RWPE2 (cell line): ENCODE data around the gene SLC25A21.
A peak's percentile ranks its signal among the peaks of the same experiment; 100 is the strongest.

Source experiments
- ATAC-seq: fragments of 200-7000 bp; cut with Tn5 transposase; 3 replicates; pipeline ENCODE4 v1.9.1; 2021; ENCODE audit warnings: low read depth
- DNase-seq: peaks from one replicate; pipeline ENCODE4 v3.0.0-alpha.2; 2020; ENCODE audit warnings: low spot score
- H3K27ac ChIP-seq: fragments of 450-650 bp; 2 replicates; pipeline ENCODE4 v1.5.1; 2017; ENCODE audit warnings: mild to moderate bottlenecking; ENCODE audit not compliant: poor library complexity, severe bottlenecking
- H3K27me3 ChIP-seq: fragments of 250-450 bp; sonication (Bioruptor Pico); 2 replicates; pipeline ENCODE4 v1.5.1; 2021; ENCODE audit warnings: mild to moderate bottlenecking, moderate library complexity; ENCODE audit not compliant: insufficient read depth, poor library complexity, severe bottlenecking
- H3K36me3 ChIP-seq: fragments of 250-450 bp; sonication (Bioruptor Pico); 2 replicates; pipeline ENCODE4 v1.5.1; 2020; ENCODE audit warnings: low read depth, mild to moderate bottlenecking, moderate library complexity
- H3K4me1 ChIP-seq: fragments of 250-450 bp; sonication (Bioruptor Pico); 2 replicates; pipeline ENCODE4 v1.5.1; 2021; ENCODE audit warnings: mild to moderate bottlenecking, moderate library complexity; ENCODE audit not compliant: insufficient read depth, poor library complexity, severe bottlenecking
- H3K4me3 ChIP-seq: fragments of 250-450 bp; sonication (Bioruptor Pico); 2 replicates; pipeline ENCODE4 v1.5.1; 2021; ENCODE audit warnings: mild to moderate bottlenecking, moderate library complexity; ENCODE audit not compliant: severe bottlenecking
- H3K9me3 ChIP-seq: fragments of 250-450 bp; sonication (Bioruptor Pico); 2 replicates; pipeline ENCODE4 v1.5.1; 2021; ENCODE audit warnings: mild to moderate bottlenecking, moderate library complexity; ENCODE audit not compliant: severe bottlenecking
- TF ChIP-seq, protein P1 (sequence below): fragments of 450-650 bp; IDR thresholded peaks from one replicate; pipeline ENCODE4 v1.5.1; 2017; ENCODE audit warnings: mild to moderate bottlenecking, moderate library complexity; ENCODE audit not compliant: poor library complexity, severe bottlenecking

Gene SLC25A21

DNA sequence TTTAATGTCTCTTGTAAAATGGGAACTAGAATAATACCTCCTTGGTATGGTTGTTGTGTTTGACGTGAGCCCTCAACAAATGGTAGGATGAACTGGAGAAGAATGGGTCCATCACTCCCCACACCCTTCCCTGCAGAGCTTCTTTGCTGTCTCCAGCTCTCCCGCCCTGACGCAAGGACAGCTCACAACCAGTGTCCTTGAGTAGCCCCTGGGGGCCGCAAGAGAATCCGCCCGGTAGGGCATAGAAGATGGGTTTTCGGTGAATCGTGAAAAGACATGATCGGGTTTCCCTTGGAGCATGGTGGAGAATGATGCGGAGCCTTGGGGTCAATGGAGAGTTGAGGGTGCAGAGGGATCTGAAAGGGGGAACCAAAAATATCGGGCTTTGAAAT is 516.8 kb downstream of the SLC25A21 start:
- DNase-seq (no peak), ATAC-seq (no peak)
- Histone ChIP-seq H3K4me3 (no peak overlapping the region), H3K27ac (no peak overlapping the region), H3K36me3 (no peaks in the 10 kb centered on the region), H3K9me3 (no peaks in the 10 kb centered on the region), H3K27me3 (peaks cover 11% of the 10 kb centered on the region), H3K4me1 (no peaks in the 10 kb centered on the region)
- TF ChIP-seq, protein P1, sequence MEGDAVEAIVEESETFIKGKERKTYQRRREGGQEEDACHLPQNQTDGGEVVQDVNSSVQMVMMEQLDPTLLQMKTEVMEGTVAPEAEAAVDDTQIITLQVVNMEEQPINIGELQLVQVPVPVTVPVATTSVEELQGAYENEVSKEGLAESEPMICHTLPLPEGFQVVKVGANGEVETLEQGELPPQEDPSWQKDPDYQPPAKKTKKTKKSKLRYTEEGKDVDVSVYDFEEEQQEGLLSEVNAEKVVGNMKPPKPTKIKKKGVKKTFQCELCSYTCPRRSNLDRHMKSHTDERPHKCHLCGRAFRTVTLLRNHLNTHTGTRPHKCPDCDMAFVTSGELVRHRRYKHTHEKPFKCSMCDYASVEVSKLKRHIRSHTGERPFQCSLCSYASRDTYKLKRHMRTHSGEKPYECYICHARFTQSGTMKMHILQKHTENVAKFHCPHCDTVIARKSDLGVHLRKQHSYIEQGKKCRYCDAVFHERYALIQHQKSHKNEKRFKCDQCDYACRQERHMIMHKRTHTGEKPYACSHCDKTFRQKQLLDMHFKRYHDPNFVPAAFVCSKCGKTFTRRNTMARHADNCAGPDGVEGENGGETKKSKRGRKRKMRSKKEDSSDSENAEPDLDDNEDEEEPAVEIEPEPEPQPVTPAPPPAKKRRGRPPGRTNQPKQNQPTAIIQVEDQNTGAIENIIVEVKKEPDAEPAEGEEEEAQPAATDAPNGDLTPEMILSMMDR = no peak

DNA sequence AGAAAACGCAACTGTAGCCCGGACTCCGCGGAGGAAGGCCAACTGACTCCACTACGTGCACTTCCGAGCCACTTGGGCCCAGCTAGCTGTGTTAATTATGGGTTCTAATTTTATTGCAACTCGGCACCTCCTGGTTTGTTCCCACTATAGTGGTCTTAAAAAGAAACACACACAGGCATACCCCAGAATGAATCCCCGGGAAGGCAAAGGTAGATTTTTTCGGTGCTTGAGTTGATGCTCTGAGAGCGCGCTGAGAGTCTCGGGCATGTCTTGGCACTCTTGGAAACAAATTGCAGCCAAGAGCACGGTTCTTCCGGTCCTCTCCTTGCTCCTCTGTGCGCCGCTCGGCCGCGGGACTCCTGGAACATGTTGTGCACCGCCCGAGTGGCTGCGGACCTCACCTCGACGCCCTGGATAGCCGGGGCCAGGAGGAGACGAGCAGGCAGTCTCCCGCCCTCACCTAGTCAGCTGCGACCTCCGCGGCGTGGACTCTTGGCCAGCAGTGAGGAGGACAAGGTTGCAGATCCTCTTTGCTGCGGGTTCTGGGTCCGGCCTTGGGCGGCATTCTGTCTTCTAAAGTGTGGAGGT is 517.5 kb downstream of the SLC25A21 start:
- H3K4me3 ChIP-seq = no peak overlapping the region
- ATAC-seq = no peak
- TF ChIP-seq, protein P1 = no peak
- H3K4me1 ChIP-seq = no peaks in the 10 kb centered on the region
- no peaks in the 10 kb centered on the region for H3K9me3 ChIP-seq
- peak; percentile 47 for DNase-seq
- H3K36me3 ChIP-seq = no peaks in the 10 kb centered on the region
- H3K27me3 ChIP-seq = peaks cover 11% of the 10 kb centered on the region
- H3K27ac ChIP-seq = no peak overlapping the region

DNA sequence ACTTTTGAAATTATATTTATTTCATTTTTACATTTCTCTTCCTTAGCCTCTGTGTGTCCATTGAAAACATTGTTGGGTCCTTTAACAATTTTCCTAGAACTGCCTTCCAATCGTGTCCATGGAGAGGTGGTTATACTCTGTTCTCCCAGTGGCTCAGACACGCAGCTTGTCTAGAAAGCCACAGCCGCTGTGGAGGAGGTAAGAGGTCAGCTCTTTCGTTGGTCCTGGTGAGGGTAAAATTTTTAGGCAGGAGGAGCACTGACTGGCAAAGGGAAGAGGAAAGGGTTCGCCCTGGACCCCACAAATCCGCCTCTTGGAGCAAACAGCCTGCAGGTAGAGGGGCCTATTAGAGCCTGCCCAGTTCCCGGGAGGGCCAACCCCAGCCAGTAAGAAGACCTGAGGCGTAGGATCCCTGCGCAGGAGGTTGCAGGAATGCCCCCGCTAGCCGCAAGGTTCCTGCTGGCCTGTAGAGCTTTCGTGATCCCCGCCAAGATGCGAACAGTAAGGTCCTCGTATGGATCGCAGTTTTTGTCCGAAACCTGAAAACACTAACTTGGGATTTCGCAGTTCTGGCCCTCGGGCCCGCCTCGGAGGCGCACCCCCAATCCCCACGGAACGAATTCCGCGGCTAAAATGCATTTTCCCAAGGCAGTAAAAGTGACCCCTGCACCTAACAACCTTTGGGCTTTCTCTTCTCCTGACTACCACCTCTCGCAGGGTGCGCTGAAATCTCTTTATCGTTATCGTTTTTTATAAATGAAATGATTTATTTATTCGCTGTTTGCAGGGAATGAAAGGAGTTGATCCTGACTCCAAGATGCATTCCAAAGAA is 518.2 kb downstream of the SLC25A21 start:
- H3K27ac ChIP-seq = no peak overlapping the region
- no peaks in the 10 kb centered on the region for H3K36me3 ChIP-seq
- no peak overlapping the region for H3K4me3 ChIP-seq
- TF ChIP-seq, protein P1 = no peak
- ATAC-seq = no peak
- no peaks in the 10 kb centered on the region for H3K4me1 ChIP-seq
- no peak for DNase-seq
- no peaks in the 10 kb centered on the region for H3K9me3 ChIP-seq
- H3K27me3 ChIP-seq = peaks cover 17% of the 10 kb centered on the region

DNA sequence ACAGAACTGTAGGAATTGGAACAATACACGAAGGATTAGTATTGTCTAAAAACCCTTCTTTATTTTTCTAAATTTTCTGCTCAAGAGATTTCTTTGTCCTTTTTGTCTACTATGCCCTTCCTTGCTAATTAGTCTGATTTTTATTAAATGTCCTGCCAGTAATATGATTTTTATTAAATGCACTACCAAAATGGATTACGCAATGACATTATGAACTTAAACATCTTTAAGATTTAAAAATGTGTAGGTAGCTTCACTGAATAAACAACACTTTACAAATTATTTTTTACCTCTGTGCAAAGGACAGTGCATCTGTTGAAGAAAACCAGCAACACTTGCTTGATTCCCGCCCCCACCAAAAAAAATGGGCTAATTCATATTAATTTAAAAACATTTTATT is 519.0 kb downstream of the SLC25A21 start:
- H3K4me3 ChIP-seq = no peak overlapping the region
- peaks cover 20% of the 10 kb centered on the region for H3K27me3 ChIP-seq
- H3K9me3 ChIP-seq = no peaks in the 10 kb centered on the region
- no peaks in the 10 kb centered on the region for H3K4me1 ChIP-seq
- DNase-seq (no peak), ATAC-seq (no peak)
- H3K27ac ChIP-seq = no peak overlapping the region
- TF ChIP-seq, protein P1 = no peak
- H3K36me3 ChIP-seq = no peaks in the 10 kb centered on the region
